22Rv1 (cell line): ENCODE data around the gene SLC8A3.

ENCODE experiments used
- H3K27ac ChIP-seq: fragments of 450-650 bp; 2 replicates; pipeline ENCODE4 v1.5.1; 2017
- ZFX ChIP-seq: fragments of 450-650 bp; IDR thresholded peaks from 2 replicates; pipeline ENCODE4 v1.6.1; 2017; ENCODE audit warnings: antibody characterized with exemption, borderline replicate concordance
- TF ChIP-seq, protein P1 (sequence below): fragments of 450-650 bp; IDR thresholded peaks from 2 replicates; pipeline ENCODE4 v1.5.1; 2017; ENCODE audit warnings: mild to moderate bottlenecking

The SLC8A3 gene

DNA sequence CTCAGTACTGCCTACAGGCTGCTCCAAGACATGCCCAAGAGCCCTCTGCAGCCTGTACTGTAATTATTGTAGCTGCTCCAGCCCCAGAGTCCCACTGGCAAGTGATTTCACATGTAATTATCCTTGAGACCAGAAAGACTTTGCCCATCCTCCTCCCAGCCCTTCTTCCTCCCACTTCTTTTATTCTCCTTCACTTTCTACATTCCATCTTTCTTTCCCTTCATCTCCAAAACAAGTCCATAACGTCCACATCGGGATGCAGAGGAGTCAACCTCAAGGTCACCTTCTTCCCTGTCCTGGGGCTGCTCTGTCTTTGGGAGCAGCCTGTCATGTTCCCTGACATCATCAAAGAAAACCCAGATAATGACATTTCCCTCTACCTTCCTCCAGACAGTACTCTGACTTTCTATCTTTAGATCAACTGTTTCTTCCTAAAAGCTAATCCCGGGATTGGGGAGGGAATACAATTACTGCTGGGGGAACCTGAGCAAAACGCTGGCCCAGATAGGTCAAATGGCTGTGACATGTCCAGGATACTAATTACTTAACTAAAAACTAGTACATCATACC, 39.1 kb downstream of the SLC8A3 start:
- H3K27ac ChIP-seq: no peak overlapping the region
- TF ChIP-seq ZFX: no peak
- TF ChIP-seq, protein P1, sequence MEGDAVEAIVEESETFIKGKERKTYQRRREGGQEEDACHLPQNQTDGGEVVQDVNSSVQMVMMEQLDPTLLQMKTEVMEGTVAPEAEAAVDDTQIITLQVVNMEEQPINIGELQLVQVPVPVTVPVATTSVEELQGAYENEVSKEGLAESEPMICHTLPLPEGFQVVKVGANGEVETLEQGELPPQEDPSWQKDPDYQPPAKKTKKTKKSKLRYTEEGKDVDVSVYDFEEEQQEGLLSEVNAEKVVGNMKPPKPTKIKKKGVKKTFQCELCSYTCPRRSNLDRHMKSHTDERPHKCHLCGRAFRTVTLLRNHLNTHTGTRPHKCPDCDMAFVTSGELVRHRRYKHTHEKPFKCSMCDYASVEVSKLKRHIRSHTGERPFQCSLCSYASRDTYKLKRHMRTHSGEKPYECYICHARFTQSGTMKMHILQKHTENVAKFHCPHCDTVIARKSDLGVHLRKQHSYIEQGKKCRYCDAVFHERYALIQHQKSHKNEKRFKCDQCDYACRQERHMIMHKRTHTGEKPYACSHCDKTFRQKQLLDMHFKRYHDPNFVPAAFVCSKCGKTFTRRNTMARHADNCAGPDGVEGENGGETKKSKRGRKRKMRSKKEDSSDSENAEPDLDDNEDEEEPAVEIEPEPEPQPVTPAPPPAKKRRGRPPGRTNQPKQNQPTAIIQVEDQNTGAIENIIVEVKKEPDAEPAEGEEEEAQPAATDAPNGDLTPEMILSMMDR: no peak

DNA sequence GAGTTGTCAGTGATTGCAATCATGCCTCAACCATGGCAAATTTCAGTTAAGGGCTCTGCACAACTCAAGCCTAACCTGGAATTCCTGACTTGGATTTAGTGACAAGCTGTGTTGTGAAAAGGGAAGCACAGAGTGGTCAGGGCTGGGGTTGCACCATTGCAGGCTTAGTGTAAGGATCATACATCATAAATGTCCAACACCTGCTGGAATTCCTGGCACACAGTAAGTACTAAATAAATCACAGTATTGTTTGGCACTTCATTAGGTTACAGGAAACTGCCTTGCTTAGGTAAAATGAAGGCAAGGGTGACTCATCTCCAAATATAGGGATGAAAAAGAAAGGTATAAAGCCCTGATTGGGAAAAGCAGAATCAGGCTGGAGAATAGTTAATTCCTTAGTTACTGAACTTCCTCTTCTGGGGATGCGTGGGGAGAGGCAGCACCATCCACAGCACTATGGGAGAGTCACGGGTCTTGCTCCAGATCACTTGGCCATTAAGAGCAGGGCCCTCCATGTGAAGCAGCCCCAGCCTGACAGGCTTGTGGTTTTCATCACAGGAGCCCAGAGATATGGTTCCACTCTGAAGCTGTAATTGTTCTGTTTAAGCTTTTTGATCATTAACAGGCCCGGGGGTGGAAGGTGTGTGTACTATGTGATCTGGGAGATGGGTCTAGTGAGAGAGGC, 39.7 kb downstream of the SLC8A3 start:
- H3K27ac ChIP-seq: no peak overlapping the region
- TF ChIP-seq ZFX: no peak
- TF ChIP-seq, protein P1: no peak

DNA sequence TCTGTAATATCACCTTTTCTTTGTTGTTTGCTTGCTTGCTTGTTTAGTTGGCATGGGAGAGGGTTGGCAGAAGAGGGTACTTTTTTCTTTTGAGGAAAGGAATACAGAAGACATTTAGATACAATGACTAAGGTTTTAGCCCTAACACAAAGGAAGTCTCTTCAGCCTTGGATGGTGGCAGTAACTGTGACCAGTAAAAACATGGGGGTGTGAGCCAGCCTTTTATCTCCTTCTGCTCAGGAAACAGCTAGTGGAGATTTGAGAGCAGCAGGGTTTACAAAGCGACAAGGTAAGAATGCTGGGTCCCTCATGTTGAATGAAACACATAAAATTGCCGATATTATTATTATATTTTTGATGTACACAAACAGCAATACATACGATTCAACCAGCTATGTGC, 40.4 kb downstream of the SLC8A3 start:
- no peak overlapping the region for H3K27ac ChIP-seq

GRCh38 chr14:70144046-70144445, 44.7 kb downstream of the SLC8A3 start:
- TF ChIP-seq, protein P1: no peak
- TF ChIP-seq ZFX: no peak
- H3K27ac ChIP-seq: no peak overlapping the region

More for the DNA sequence above, 40.4 kb downstream of the SLC8A3 start:
- no peak for TF ChIP-seq ZFX
- TF ChIP-seq, protein P1: no peak

DNA sequence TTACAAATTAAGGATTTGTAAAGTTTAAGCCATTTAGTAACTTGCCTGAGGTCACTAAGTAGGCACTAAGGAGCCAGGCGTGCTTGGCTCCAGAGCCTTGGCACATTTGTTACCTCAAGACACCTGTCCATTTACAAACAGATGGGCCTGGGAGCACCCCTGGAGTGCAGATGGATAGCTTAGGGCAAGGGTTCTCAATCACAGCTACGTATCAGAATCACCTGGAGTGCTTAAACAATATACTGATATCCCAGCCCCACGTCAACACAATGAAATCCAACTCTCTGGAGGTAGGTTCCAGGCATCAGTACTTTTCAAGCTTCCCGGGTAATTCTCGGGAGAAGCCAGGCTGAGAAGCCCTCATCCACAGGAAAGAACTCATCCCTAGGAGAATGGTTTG, 45.4 kb downstream of the SLC8A3 start:
- no peak for TF ChIP-seq ZFX
- TF ChIP-seq, protein P1: no peak
- no peak overlapping the region for H3K27ac ChIP-seq

DNA sequence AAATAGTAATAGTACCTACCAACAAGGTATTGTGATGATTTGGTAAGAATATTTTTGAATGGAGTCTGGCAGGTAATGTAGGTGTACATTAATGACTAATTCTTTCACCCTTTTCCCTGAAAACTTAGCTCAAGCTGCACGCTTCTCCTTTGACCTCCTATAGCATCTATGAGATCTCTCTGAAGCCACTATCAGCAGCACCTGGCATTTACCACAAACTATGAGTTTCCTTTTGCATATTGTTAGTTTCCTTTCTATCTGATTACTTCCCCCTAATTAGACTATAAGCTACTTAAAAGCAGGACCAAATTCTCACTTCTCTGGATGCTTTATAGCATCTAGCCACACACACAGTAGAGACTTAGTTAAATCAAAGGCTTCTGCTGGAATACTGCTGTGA, 48.1 kb downstream of the SLC8A3 start:
- H3K27ac ChIP-seq: no peak overlapping the region
- TF ChIP-seq, protein P1: no peak
- no peak for TF ChIP-seq ZFX

GRCh38 chr14:70139384-70139783, 49.4 kb downstream of the SLC8A3 start:
- no peak overlapping the region for H3K27ac ChIP-seq
- no peak for TF ChIP-seq ZFX
- TF ChIP-seq, protein P1: no peak
